ENCODE measurements around the gene MBD2.

DNA sequence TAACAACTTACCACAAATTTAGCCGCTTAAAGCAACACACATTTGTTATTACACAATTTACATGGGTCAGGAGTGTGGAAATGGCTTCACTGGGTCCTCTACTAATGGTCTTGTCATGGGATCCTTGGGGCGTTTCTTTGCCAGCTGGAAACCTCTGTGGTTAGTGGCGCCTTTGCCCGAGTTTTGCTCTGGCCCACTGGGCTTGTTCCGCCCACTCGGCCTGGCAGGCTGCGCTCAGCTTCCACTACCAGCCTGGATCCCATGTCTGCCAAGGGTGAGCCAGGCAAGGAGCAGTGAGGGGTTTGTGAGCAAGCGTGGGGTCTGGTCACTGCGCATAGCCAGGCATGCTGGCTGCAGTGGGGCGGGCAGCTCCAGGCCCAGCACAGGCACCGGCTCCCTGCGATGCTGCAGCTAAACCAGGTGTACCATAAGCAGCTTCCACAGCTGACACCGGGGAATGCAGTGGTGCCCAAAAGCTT, 16.2 kb upstream of the MBD2 start:
- TF ChIP-seq CTCF (conservative IDR thresholded peaks at IDR 0.05 in 1 of 2, IDR thresholded peaks at IDR 0.05 in 1 of 2; ENCODE audit: extremely low read depth in 1 of 2, insufficient read depth in 1 of 2, low read depth in 1 of 2, low read length in 2 of 2): no peak
- TF ChIP-seq EZH2 (IDR thresholded peaks at IDR 0.05; ENCODE audit: borderline replicate concordance, low read length): no peak
